ENCODE data around the gene SUFU. TPM values are rescaled to one million over a fixed set of nuclear protein-coding genes. Genes with fewer than 3 reads are reported as not detected.

SUFU gene
- total RNA-seq, 1 donor from 2014 or later, result 11.5 TPM

- H3K4me2 ChIP-seq, result no peak overlapping the region
- peaks cover 52% of the 10 kb centered on the region for H4K20me1 ChIP-seq (ENCODE audit: low read depth)
- H3K4me3 Mint-ChIP-seq, result no peak overlapping the region
- H3K36me3 ChIP-seq, result no peaks in the 10 kb centered on the region
- no peaks in the 10 kb centered on the region for H3K9me3 ChIP-seq (ENCODE audit: low read depth)
- no peaks in the 10 kb centered on the region for H3F3A ChIP-seq (ENCODE audit: low read depth)
- peaks cover 23% of the 10 kb centered on the region for H3K79me2 ChIP-seq (ENCODE audit: low read depth)
- no peaks in the 10 kb centered on the region for H3K27me3 ChIP-seq
- peaks cover 12% of the 10 kb centered on the region for H3K4me1 ChIP-seq
- DNase-seq (ENCODE audit: low spot score), result no peak
- H3K9me3 Mint-ChIP-seq, result no peaks in the 10 kb centered on the region
- no peak overlapping the region for H2AFZ ChIP-seq (replicated peaks)
- no peak overlapping the region for H3K27ac Mint-ChIP-seq
- no peak overlapping the region for H3K4me3 ChIP-seq
- H3K36me3 Mint-ChIP-seq, result peaks cover 14% of the 10 kb centered on the region
- H3K9ac ChIP-seq, result no peak overlapping the region
- TF ChIP-seq CTCF (IDR thresholded peaks at IDR 0.05) (no peak), EZH2phosphoT487 (IDR thresholded peaks at IDR 0.05) (no peak), EZH2 (IDR thresholded peaks at IDR 0.05) (no peak)
- peaks cover 8% of the 10 kb centered on the region for H3K4me1 Mint-ChIP-seq
- H3K27ac ChIP-seq, result no peak overlapping the region
- peaks cover 3% of the 10 kb centered on the region for H3K27me3 Mint-ChIP-seq (ENCODE audit: insufficient read depth, low read depth)
Measured at GRCh38 chr10:102546606-102547320, 43.0 kb downstream of the SUFU start.

DNA sequence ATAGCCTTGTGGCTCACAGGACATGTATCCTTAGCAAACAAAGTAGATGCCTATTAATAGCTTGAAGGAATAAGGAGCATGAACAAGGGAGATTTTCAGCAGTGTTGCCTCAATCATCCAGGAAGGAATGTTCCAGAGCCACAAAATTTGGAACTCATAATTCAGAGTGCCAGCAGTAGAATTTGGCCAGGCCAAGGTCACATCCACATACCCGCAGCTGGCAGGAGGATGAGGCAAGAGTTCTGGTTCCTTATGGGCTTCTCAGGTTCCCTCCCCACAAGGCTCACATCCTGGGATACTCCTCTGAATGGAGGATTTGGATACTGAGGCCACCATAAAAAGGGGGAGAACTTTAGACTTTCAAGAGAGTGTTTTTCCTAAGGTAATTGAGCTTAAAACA is 45.8 kb downstream of the SUFU start:
- H3K4me1 ChIP-seq, result peaks cover 12% of the 10 kb centered on the region
- Mint-ChIP-seq H3K36me3 (peaks cover 27% of the 10 kb centered on the region), H3K27ac (no peak overlapping the region), H3K4me3 (no peak overlapping the region), H3K27me3 (ENCODE audit: insufficient read depth, low read depth) (peaks cover 3% of the 10 kb centered on the region), H3K9me3 (no peaks in the 10 kb centered on the region), H3K4me1 (peaks cover 8% of the 10 kb centered on the region)
- peaks cover 37% of the 10 kb centered on the region for H4K20me1 ChIP-seq (ENCODE audit: low read depth)
- no peak for TF ChIP-seq CTCF (IDR thresholded peaks at IDR 0.05)
- H3K9me3 ChIP-seq (ENCODE audit: low read depth), result no peaks in the 10 kb centered on the region
- H3F3A ChIP-seq (ENCODE audit: low read depth), result no peaks in the 10 kb centered on the region
- no peak overlapping the region for H3K9ac ChIP-seq
- peaks cover 18% of the 10 kb centered on the region for H3K79me2 ChIP-seq (ENCODE audit: low read depth)
- H3K27me3 ChIP-seq, result no peaks in the 10 kb centered on the region
- no peak overlapping the region for H3K4me3 ChIP-seq
- H3K27ac ChIP-seq, result no peak overlapping the region
- no peaks in the 10 kb centered on the region for H3K36me3 ChIP-seq
- no peak overlapping the region for H3K4me2 ChIP-seq
- no peak for DNase-seq (ENCODE audit: low spot score)
- H2AFZ ChIP-seq (replicated peaks), result no peak overlapping the region

- no peak for DNase-seq (ENCODE audit: low spot score)
- Histone ChIP-seq H3K9ac (no peak overlapping the region), H3K36me3 (no peaks in the 10 kb centered on the region), H3K27me3 (no peaks in the 10 kb centered on the region), H3K9me3 (ENCODE audit: low read depth) (no peaks in the 10 kb centered on the region), H3F3A (ENCODE audit: low read depth) (no peaks in the 10 kb centered on the region), H3K79me2 (ENCODE audit: low read depth) (peaks cover 13% of the 10 kb centered on the region), H4K20me1 (ENCODE audit: low read depth) (peaks cover 36% of the 10 kb centered on the region), H3K27ac (no peak overlapping the region), H3K4me2 (no peak overlapping the region), H3K4me3 (no peak overlapping the region), H3K4me1 (peaks cover 12% of the 10 kb centered on the region), H2AFZ (replicated peaks) (no peak overlapping the region)
- TF ChIP-seq EZH2 (IDR thresholded peaks at IDR 0.05), result no peak
- no peak for TF ChIP-seq EZH2phosphoT487 (IDR thresholded peaks at IDR 0.05)
- no peak for TF ChIP-seq CTCF (IDR thresholded peaks at IDR 0.05)
- no peak overlapping the region for H3K4me3 Mint-ChIP-seq
- peaks cover 28% of the 10 kb centered on the region for H3K36me3 Mint-ChIP-seq
- no peak overlapping the region for H3K27ac Mint-ChIP-seq
- H3K27me3 Mint-ChIP-seq (ENCODE audit: insufficient read depth, low read depth), result peaks cover 3% of the 10 kb centered on the region
- no peaks in the 10 kb centered on the region for H3K9me3 Mint-ChIP-seq
- H3K4me1 Mint-ChIP-seq, result peaks cover 8% of the 10 kb centered on the region
Measured at GRCh38 chr10:102550636-102551210, 47.0 kb downstream of the SUFU start.
